Adrenal gland (tissue), 5 donors: ENCODE data around the gene RHOC.

ENCODE experiments used
- POLR2A ChIP-seq, 2 donors: fragments of 450-650 bp; IDR thresholded peaks; one replicate each; pipeline ENCODE4 v1.6.1; 2017; ENCODE audit warnings: antibody characterized with exemption in 2 of 2, mild to moderate bottlenecking in 2 of 2, moderate library complexity in 1 of 2
- TF ChIP-seq, protein P1 (sequence below), 6 experiments: fragments of 450-650 bp in 4 of 6; fragments of 200-600 bp in 2 of 6; sonication (generic) in 1 of 6; IDR thresholded peaks; 1 replicate in 5 of 6; 2 replicates in 1 of 6; pipeline versions ENCODE4 v1.5.1 to v1.8.0; 2016 to 2021; ENCODE audit warnings: antibody characterized with exemption in 6 of 6, mild to moderate bottlenecking in 2 of 6, moderate library complexity in 1 of 6
- donor health status: DM: no; HTN: no; CAD: no.

DNA sequence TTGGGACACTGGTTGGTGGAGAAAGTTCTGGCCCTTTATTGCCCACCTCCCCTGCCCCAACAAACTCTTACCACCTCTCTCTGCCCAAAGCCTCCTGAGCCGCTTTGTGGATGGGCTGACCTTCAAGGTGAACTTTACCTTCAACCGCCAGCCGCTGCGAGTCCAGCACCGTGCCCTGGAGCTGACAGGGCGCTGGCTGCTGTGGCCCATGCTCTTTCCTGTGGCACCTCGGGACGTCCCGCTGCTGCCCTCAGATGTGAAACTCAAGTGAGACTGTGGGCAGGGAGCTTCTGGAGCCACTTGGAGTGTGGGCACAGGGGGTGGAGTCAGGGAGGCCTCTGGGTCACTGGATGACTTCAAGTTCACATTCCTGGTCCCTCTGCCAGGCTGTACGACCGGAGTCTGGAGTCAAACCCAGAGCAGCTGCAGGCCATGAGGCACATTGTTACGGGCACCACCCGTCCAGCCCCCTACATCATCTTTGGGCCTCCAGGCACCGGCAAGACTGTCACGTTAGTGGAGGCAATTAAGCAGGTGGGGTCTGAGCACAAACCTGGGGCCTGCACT is 12.5 kb downstream of the RHOC start:
- TF ChIP-seq POLR2A (IDR thresholded peaks at IDR 0.05) = no peak
- TF ChIP-seq, protein P1, sequence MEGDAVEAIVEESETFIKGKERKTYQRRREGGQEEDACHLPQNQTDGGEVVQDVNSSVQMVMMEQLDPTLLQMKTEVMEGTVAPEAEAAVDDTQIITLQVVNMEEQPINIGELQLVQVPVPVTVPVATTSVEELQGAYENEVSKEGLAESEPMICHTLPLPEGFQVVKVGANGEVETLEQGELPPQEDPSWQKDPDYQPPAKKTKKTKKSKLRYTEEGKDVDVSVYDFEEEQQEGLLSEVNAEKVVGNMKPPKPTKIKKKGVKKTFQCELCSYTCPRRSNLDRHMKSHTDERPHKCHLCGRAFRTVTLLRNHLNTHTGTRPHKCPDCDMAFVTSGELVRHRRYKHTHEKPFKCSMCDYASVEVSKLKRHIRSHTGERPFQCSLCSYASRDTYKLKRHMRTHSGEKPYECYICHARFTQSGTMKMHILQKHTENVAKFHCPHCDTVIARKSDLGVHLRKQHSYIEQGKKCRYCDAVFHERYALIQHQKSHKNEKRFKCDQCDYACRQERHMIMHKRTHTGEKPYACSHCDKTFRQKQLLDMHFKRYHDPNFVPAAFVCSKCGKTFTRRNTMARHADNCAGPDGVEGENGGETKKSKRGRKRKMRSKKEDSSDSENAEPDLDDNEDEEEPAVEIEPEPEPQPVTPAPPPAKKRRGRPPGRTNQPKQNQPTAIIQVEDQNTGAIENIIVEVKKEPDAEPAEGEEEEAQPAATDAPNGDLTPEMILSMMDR (IDR thresholded peaks at IDR 0.05) = no peak
